PFSK-1 (cell line): ENCODE results near the gene MTUS2.

ENCODE experiments used
- FOXP2 ChIP-seq: optimal IDR thresholded peaks from 2 replicates; pipeline ENCODE3; 2011; ENCODE audit warnings: borderline replicate concordance, control low read depth, inconsistent platforms; ENCODE audit not compliant: insufficient read depth; ENCODE audit errors: extremely low read length, extremely low read depth
- POLR2AphosphoS5 ChIP-seq: IDR thresholded peaks from 2 replicates; pipeline ENCODE4 v1.6.1; 2012; ENCODE audit warnings: low read depth, mild to moderate bottlenecking, control low read depth, low read length, moderate library complexity
- SIN3A ChIP-seq: IDR thresholded peaks from 2 replicates; pipeline ENCODE4 v1.6.1; 2012; ENCODE audit warnings: mild to moderate bottlenecking, low read length, moderate library complexity, borderline replicate concordance; ENCODE audit not compliant: insufficient read depth
- TAF1 ChIP-seq: IDR thresholded peaks from 2 replicates; pipeline ENCODE4 v1.6.1; 2012; ENCODE audit warnings: low read length, control low read depth, borderline replicate concordance; ENCODE audit not compliant: insufficient read depth
- TF ChIP-seq, protein P1 (sequence below), 2 experiments: IDR thresholded peaks; 2 replicates each; pipeline versions ENCODE4 v1.6.1 to v1.8.0; 2011 to 2012; ENCODE audit warnings: low read depth in 2 of 2, low read length in 2 of 2, control low read depth in 1 of 2, inconsistent platforms in 1 of 2, mild to moderate bottlenecking in 1 of 2, moderate library complexity in 1 of 2; ENCODE audit not compliant: insufficient read depth in 1 of 2

DNA sequence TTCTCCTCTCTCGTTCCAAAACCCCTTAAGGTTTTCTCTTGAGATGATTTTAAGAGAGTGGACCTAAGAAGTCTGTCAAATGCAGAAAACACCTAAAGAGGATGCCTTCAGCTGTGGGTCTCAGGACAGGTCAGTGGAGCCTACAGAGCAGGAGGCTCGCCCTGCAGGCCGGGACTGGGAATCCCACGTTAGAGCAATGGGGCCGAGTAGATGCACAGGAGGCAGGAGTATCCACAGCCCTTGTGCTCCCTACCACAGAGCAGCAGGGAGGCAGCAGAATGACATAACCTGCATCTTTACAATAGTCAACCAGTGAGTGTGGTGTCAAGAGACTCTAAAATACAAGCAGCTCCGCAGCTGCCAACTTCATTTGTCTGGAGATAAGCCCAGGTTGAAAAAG is 229.4 kb downstream of the MTUS2 start:
- TF ChIP-seq TAF1 (no peak), SIN3A (no peak), POLR2AphosphoS5 (no peak), FOXP2 (no peak)
- TF ChIP-seq, protein P1, sequence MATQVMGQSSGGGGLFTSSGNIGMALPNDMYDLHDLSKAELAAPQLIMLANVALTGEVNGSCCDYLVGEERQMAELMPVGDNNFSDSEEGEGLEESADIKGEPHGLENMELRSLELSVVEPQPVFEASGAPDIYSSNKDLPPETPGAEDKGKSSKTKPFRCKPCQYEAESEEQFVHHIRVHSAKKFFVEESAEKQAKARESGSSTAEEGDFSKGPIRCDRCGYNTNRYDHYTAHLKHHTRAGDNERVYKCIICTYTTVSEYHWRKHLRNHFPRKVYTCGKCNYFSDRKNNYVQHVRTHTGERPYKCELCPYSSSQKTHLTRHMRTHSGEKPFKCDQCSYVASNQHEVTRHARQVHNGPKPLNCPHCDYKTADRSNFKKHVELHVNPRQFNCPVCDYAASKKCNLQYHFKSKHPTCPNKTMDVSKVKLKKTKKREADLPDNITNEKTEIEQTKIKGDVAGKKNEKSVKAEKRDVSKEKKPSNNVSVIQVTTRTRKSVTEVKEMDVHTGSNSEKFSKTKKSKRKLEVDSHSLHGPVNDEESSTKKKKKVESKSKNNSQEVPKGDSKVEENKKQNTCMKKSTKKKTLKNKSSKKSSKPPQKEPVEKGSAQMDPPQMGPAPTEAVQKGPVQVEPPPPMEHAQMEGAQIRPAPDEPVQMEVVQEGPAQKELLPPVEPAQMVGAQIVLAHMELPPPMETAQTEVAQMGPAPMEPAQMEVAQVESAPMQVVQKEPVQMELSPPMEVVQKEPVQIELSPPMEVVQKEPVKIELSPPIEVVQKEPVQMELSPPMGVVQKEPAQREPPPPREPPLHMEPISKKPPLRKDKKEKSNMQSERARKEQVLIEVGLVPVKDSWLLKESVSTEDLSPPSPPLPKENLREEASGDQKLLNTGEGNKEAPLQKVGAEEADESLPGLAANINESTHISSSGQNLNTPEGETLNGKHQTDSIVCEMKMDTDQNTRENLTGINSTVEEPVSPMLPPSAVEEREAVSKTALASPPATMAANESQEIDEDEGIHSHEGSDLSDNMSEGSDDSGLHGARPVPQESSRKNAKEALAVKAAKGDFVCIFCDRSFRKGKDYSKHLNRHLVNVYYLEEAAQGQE (IDR thresholded peaks at IDR 0.05; ENCODE audit: insufficient read depth in 1 of 2, low read depth in 2 of 2, low read length in 2 of 2), result no peak
